Left lung (tissue), 10 donors: Measurements from ENCODE around the gene TMCO5A. TPM values are rescaled to one million over a fixed set of nuclear protein-coding genes. Genes with fewer than 3 reads are reported as not detected.

ENCODE experiments used
- ATAC-seq: fragments of 200-7000 bp; cut with Tn5 transposase; one replicate; pipeline ENCODE4 v1.9.1; 2020; ENCODE audit warnings: moderate library complexity
- DNase-seq, 4 donors: peaks; one replicate each; pipeline ENCODE4 v3.0.0-alpha.2; 2013 to 2020
- H3K27ac ChIP-seq, 2 donors: fragments of 200-600 bp; sonication (generic) in 1 of 2; one replicate each; pipeline versions ENCODE4 v1.5.0 to v1.8.0; 2020 to 2021
- H3K27me3 ChIP-seq, 2 donors: fragments of 200-600 bp; sonication (generic) in 1 of 2; one replicate each; pipeline versions ENCODE4 v1.5.0 to v1.8.0; 2020 to 2021
- H3K36me3 ChIP-seq, 2 donors: fragments of 200-600 bp; sonication (generic) in 1 of 2; one replicate each; pipeline versions ENCODE4 v1.5.0 to v1.8.0; 2020 to 2021
- H3K4me1 ChIP-seq, 2 donors: fragments of 200-600 bp; one replicate each; pipeline ENCODE4 v1.8.0; 2021
- H3K4me3 ChIP-seq, 2 donors: fragments of 200-600 bp; sonication (generic) in 1 of 2; one replicate each; pipeline versions ENCODE4 v1.5.0 to v1.8.0; 2020 to 2021; ENCODE audit warnings: mild to moderate bottlenecking in 1 of 2
- H3K9me3 ChIP-seq, 2 donors: fragments of 200-600 bp; sonication (generic) in 1 of 2; one replicate each; pipeline versions ENCODE4 v1.5.0 to v1.8.0; 2020 to 2021
- CTCF ChIP-seq, 2 donors: fragments of 200-600 bp; sonication (generic) in 1 of 2; IDR thresholded peaks; one replicate each; pipeline versions ENCODE4 v1.5.0 to v1.8.0; 2021; ENCODE audit warnings: antibody characterized with exemption in 2 of 2
- intact Hi-C, 2 donors: fragments of 100-400 bp; cut with DNase I; formaldehyde crosslinking; loops; one replicate each; pipeline versions ENCODE4 v1.11.2 to v1.14.2; 2022
- polyA plus RNA-seq, 6 donors: library from polyadenylated mRNA; unstranded; fragments of 120-200 nt; gene quantifications; one replicate each; pipeline ENCODE4 v1.2.1, GENCODE V29; 2013; ENCODE audit not compliant: insufficient read length in 6 of 6
- total RNA-seq, 2 donors: library from RNA; stranded (reverse); fragmentation: NEBNext Ultra II Directional; extraction: Animal tissue kit (Norgen Biotek cat#: 25700); gene quantifications; one replicate each; pipeline ENCODE4 v1.2.1, GENCODE V29; 2021
- donor health status: DM: no; HTN: yes; CAD: no.
- donor health status: DM: no; HTN: no; CAD: no.

The TMCO5A gene
- total and polyA plus RNA-seq, 8 donors = not detected

GRCh38 chr15:37967788-37968187 is 33.3 kb downstream of the TMCO5A start:
- H3K27ac ChIP-seq = no peak overlapping the region
- intact Hi-C loops = no loop called here
- no peaks in the 10 kb centered on the region for H3K9me3 ChIP-seq
- TF ChIP-seq CTCF (IDR thresholded peaks at IDR 0.05) = no peak
- DNase-seq = no peak
- no peaks in the 10 kb centered on the region for H3K27me3 ChIP-seq
- no peak for ATAC-seq
- H3K4me3 ChIP-seq = no peak overlapping the region
- no peaks in the 10 kb centered on the region for H3K36me3 ChIP-seq
- H3K4me1 ChIP-seq = no peaks in the 10 kb centered on the region

GRCh38 chr15:37973856-37974255 is 39.4 kb downstream of the TMCO5A start:
- Histone ChIP-seq H3K27ac (no peak overlapping the region), H3K36me3 (no peaks in the 10 kb centered on the region), H3K9me3 (no peaks in the 10 kb centered on the region), H3K4me1 (no peaks in the 10 kb centered on the region), H3K4me3 (no peak overlapping the region), H3K27me3 (no peaks in the 10 kb centered on the region)
- ATAC-seq = no peak
- no peak for TF ChIP-seq CTCF (IDR thresholded peaks at IDR 0.05)
- intact Hi-C loops = no loop called here
- DNase-seq = no peak

- intact Hi-C loops = no loop called here
- no peaks in the 10 kb centered on the region for H3K36me3 ChIP-seq
- H3K4me1 ChIP-seq = no peaks in the 10 kb centered on the region
- no peaks in the 10 kb centered on the region for H3K9me3 ChIP-seq
- no peak overlapping the region for H3K27ac ChIP-seq
- no peak overlapping the region for H3K4me3 ChIP-seq
- DNase-seq = no peak
- TF ChIP-seq CTCF (IDR thresholded peaks at IDR 0.05) = no peak
- no peaks in the 10 kb centered on the region for H3K27me3 ChIP-seq
- no peak for ATAC-seq
Observed at GRCh38 chr15:37978231-37978630, 43.8 kb downstream of the TMCO5A start.

GRCh38 chr15:37979671-37980409 is 45.4 kb downstream of the TMCO5A start:
- TF ChIP-seq CTCF (IDR thresholded peaks at IDR 0.05) = no peak
- H3K27ac ChIP-seq = no peak overlapping the region
- H3K9me3 ChIP-seq = no peaks in the 10 kb centered on the region
- DNase-seq = peak in 1 of 4 donors; percentile 57
- no peaks in the 10 kb centered on the region for H3K36me3 ChIP-seq
- ATAC-seq = peak; percentile 13
- H3K4me1 ChIP-seq = no peaks in the 10 kb centered on the region
- H3K4me3 ChIP-seq = no peak overlapping the region
- intact Hi-C loops = no loop called here
- no peaks in the 10 kb centered on the region for H3K27me3 ChIP-seq

- no peak overlapping the region for H3K4me3 ChIP-seq
Observed at GRCh38 chr15:37981201-37981600, 46.8 kb downstream of the TMCO5A start.

More at GRCh38 chr15:37981201-37981600, 46.8 kb downstream of the TMCO5A start:
- intact Hi-C loops = no loop called here
- Histone ChIP-seq H3K36me3 (no peaks in the 10 kb centered on the region), H3K4me1 (no peaks in the 10 kb centered on the region), H3K27me3 (no peaks in the 10 kb centered on the region), H3K9me3 (no peaks in the 10 kb centered on the region), H3K27ac (no peak overlapping the region)
- TF ChIP-seq CTCF (IDR thresholded peaks at IDR 0.05) = no peak
- no peak for DNase-seq
- ATAC-seq = no peak
